Thymus (tissue), 11 donors: ENCODE measurements around the gene RPS6KA5. TPM values are rescaled to one million over a fixed set of nuclear protein-coding genes. Genes with fewer than 3 reads are reported as not detected.
"Not testable (repeated sequence)": the region's sequence is repeated elsewhere in the genome, so short reads cannot be mapped to it uniquely, and the experiment has no call there.

ENCODE experiments used
- DNase-seq, 9 donors: peaks; one replicate each; pipeline ENCODE4 v3.0.0-alpha.2; 2013; ENCODE audit warnings: low spot score in 9 of 9, low read depth in 6 of 9, missing footprints in 1 of 9
- H3K27ac ChIP-seq, 2 donors: one replicate each; pipeline ENCODE4 v1.5.1; 2013; ENCODE audit warnings: control low read depth in 1 of 2, low read depth in 1 of 2, low read length in 1 of 2, mild to moderate bottlenecking in 1 of 2, moderate library complexity in 1 of 2
- H3K27me3 ChIP-seq, 2 donors: one replicate each; pipeline ENCODE4 v1.5.1; 2013; ENCODE audit warnings: low read length in 1 of 2; ENCODE audit not compliant: control insufficient read depth in 2 of 2, insufficient read depth in 1 of 2
- H3K36me3 ChIP-seq, 2 donors: one replicate each; pipeline ENCODE4 v1.5.1; 2013; ENCODE audit warnings: low read length in 1 of 2, mild to moderate bottlenecking in 1 of 2, moderate library complexity in 1 of 2; ENCODE audit not compliant: control insufficient read depth in 2 of 2, insufficient read depth in 2 of 2
- H3K4me1 ChIP-seq, 2 donors: one replicate each; pipeline ENCODE4 v1.5.1; 2013; ENCODE audit warnings: low read length in 2 of 2; ENCODE audit not compliant: control insufficient read depth in 2 of 2, insufficient read depth in 2 of 2
- H3K4me3 ChIP-seq, 2 donors: one replicate each; pipeline ENCODE4 v1.5.1; 2013; ENCODE audit warnings: low read length in 2 of 2, control low read depth in 1 of 2, mild to moderate bottlenecking in 1 of 2
- H3K9me3 ChIP-seq, 2 donors: one replicate each; pipeline ENCODE4 v1.5.1; 2013; ENCODE audit warnings: low read length in 1 of 2, mild to moderate bottlenecking in 1 of 2; ENCODE audit not compliant: control insufficient read depth in 2 of 2, insufficient read depth in 1 of 2
- WGBS: extraction: QIAGEN DNeasy Blood & Tissue Kit; methylation state at CpG from one replicate; pipeline ENCODE4 v1.1.7; 2013; 5-methylcytosine and 5-hydroxymethylcytosine counted together
- polyA plus RNA-seq: library from polyadenylated mRNA; stranded (reverse); fragments of 200-250 nt; gene quantifications from one replicate; pipeline ENCODE4 v1.2.3, GENCODE V29; 2013
- total RNA-seq: library from RNA; stranded (reverse); fragments of 120-200 nt; gene quantifications from one replicate; pipeline ENCODE4 v1.2.4, GENCODE V29; 2013
- donor health status: healthy.

The RPS6KA5 gene
- total and polyA plus RNA-seq, 2 donors, result 4.0 to 5.1 TPM

- Histone ChIP-seq H3K36me3 (no peaks in the 10 kb centered on the region), H3K4me1 (no peaks in the 10 kb centered on the region), H3K27ac (no peak overlapping the region), H3K4me3 (no peak overlapping the region), H3K9me3 (no peaks in the 10 kb centered on the region), H3K27me3 (no peaks in the 10 kb centered on the region)
- no peak for DNase-seq
- 96% methylated on average over 3 of the region's 3 CpGs for WGBS
Observed at GRCh38 chr14:90990141-90990540, 70.3 kb downstream of the RPS6KA5 start.

GRCh38 chr14:90987140-90987539, 73.3 kb downstream of the RPS6KA5 start:
- Histone ChIP-seq H3K27ac (no peak overlapping the region), H3K4me3 (no peak overlapping the region), H3K27me3 (no peaks in the 10 kb centered on the region), H3K4me1 (no peaks in the 10 kb centered on the region), H3K36me3 (no peaks in the 10 kb centered on the region), H3K9me3 (no peaks in the 10 kb centered on the region)
- no peak for DNase-seq
- whole genome bisulfite sequencing, result 96% methylated on average over 1 of the region's 1 CpG

GRCh38 chr14:90986510-90986909, 73.9 kb downstream of the RPS6KA5 start:
- H3K4me1 ChIP-seq, result no peaks in the 10 kb centered on the region
- no peaks in the 10 kb centered on the region for H3K9me3 ChIP-seq
- no peak overlapping the region for H3K27ac ChIP-seq
- WGBS, result 100% methylated on average over 1 of the region's 1 CpG
- no peak for DNase-seq
- H3K36me3 ChIP-seq, result no peaks in the 10 kb centered on the region
- no peaks in the 10 kb centered on the region for H3K27me3 ChIP-seq
- no peak overlapping the region for H3K4me3 ChIP-seq

GRCh38 chr14:90985601-90986242, 74.7 kb downstream of the RPS6KA5 start:
- Histone ChIP-seq H3K27me3 (no peaks in the 10 kb centered on the region), H3K27ac (no peak overlapping the region), H3K4me3 (no peak overlapping the region), H3K9me3 (no peaks in the 10 kb centered on the region), H3K4me1 (no peaks in the 10 kb centered on the region), H3K36me3 (no peaks in the 10 kb centered on the region)
- 20% methylated on average over 1 of the region's 1 CpG for WGBS
- no peak for DNase-seq

- no peaks in the 10 kb centered on the region for H3K27me3 ChIP-seq
- no peak overlapping the region for H3K4me3 ChIP-seq
- WGBS, result 98% methylated on average over 4 of the region's 4 CpGs
- no peaks in the 10 kb centered on the region for H3K36me3 ChIP-seq
- no peaks in the 10 kb centered on the region for H3K4me1 ChIP-seq
- DNase-seq, result no peak
- no peak overlapping the region for H3K27ac ChIP-seq
- H3K9me3 ChIP-seq, result no peaks in the 10 kb centered on the region
Observed at GRCh38 chr14:90983560-90983959, 76.9 kb downstream of the RPS6KA5 start.

GRCh38 chr14:90981636-90982035, 78.8 kb downstream of the RPS6KA5 start:
- H3K27ac ChIP-seq, result no peak overlapping the region
- DNase-seq, result no peak
- WGBS, result over 99% methylated on average over 3 of the region's 3 CpGs
- no peak overlapping the region for H3K4me3 ChIP-seq
- H3K27me3 ChIP-seq, result no peaks in the 10 kb centered on the region
- H3K4me1 ChIP-seq, result no peaks in the 10 kb centered on the region
- H3K36me3 ChIP-seq, result no peaks in the 10 kb centered on the region
- H3K9me3 ChIP-seq, result no peaks in the 10 kb centered on the region

- H3K4me3 ChIP-seq, DNase-seq, H3K27ac ChIP-seq, H3K9me3 ChIP-seq, H3K27me3 ChIP-seq, H3K36me3 ChIP-seq, H3K4me1 ChIP-seq: not testable (repeated sequence)
- WGBS, result 97% methylated on average over 3 of the region's 3 CpGs
Observed at GRCh38 chr14:90980636-90981035, 79.8 kb downstream of the RPS6KA5 start.

- no peak overlapping the region for H3K27ac ChIP-seq
- no peak overlapping the region for H3K4me3 ChIP-seq
- no peaks in the 10 kb centered on the region for H3K9me3 ChIP-seq
- H3K4me1 ChIP-seq, result no peaks in the 10 kb centered on the region
- over 99% methylated on average over 5 of the region's 5 CpGs for WGBS
- H3K36me3 ChIP-seq, result no peaks in the 10 kb centered on the region
- no peak for DNase-seq
- no peaks in the 10 kb centered on the region for H3K27me3 ChIP-seq
Observed at GRCh38 chr14:90979515-90979914, 80.9 kb downstream of the RPS6KA5 start.

- Histone ChIP-seq H3K4me3 (no peak overlapping the region), H3K27me3 (no peaks in the 10 kb centered on the region), H3K9me3 (no peaks in the 10 kb centered on the region), H3K4me1 (no peaks in the 10 kb centered on the region), H3K36me3 (no peaks in the 10 kb centered on the region), H3K27ac (no peak overlapping the region)
- DNase-seq, result no peak
- WGBS, result 98% methylated on average over 3 of the region's 3 CpGs
Observed at GRCh38 chr14:90976101-90976500, 84.3 kb downstream of the RPS6KA5 start.

- no peak for DNase-seq
- Histone ChIP-seq H3K27me3 (no peaks in the 10 kb centered on the region), H3K4me3 (no peak overlapping the region), H3K9me3 (no peaks in the 10 kb centered on the region), H3K27ac (no peak overlapping the region), H3K36me3 (no peaks in the 10 kb centered on the region), H3K4me1 (no peaks in the 10 kb centered on the region)
Observed at GRCh38 chr14:90971687-90972086, 88.8 kb downstream of the RPS6KA5 start.
